Fibroblast of lung (primary cell): ENCODE measurements around the gene THRAP3.

Source experiments
- CTCF ChIP-seq, 2 donors: IDR thresholded peaks in 1 of 2; conservative IDR thresholded peaks in 1 of 2; 1 replicate in 1 of 2; 2 replicates in 1 of 2; pipeline ENCODE4 v1.5.1; 2011 to 2012; ENCODE audit warnings: low read length in 2 of 2, control low read depth in 1 of 2, inconsistent platforms in 1 of 2, low read depth in 1 of 2, mild to moderate bottlenecking in 1 of 2
- EZH2 ChIP-seq: IDR thresholded peaks from 2 replicates; pipeline ENCODE4 v1.5.1; 2012; ENCODE audit warnings: low read length, control low read depth, mild to moderate bottlenecking; ENCODE audit errors: missing control alignments

DNA sequence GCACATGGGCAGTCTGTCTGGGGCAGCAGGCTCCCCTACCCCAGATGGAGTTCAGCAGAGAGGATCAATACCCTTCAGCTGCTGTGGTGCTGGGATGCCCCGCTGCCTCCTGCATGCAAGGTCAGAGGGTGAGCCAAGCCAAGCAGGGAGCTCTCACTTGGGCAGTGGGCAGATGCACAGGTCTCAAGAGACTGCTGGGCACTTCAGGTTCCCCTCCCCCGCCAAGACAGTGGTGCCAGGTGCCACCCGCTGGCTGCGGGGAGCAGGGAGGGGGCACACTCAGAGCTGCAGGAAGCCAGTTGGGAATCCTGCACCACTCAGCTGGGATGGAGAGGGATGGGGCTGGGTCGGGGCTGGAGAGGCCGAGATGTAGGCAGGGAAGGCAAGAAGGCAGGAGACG lies 115.0 kb downstream of the THRAP3 start:
- TF ChIP-seq CTCF (conservative IDR thresholded peaks at IDR 0.05 in 1 of 2, IDR thresholded peaks at IDR 0.05 in 1 of 2; ENCODE audit: low read depth in 1 of 2, low read length in 2 of 2) (no peak), EZH2 (no peak)
